ENCODE results near the gene ATP6AP2. TPM values are rescaled to one million over a fixed set of nuclear protein-coding genes. Genes with fewer than 3 reads are reported as not detected.

ATP6AP2 gene
- total RNA-seq, 1 donor from 2014 or later, result 130 TPM

DNA sequence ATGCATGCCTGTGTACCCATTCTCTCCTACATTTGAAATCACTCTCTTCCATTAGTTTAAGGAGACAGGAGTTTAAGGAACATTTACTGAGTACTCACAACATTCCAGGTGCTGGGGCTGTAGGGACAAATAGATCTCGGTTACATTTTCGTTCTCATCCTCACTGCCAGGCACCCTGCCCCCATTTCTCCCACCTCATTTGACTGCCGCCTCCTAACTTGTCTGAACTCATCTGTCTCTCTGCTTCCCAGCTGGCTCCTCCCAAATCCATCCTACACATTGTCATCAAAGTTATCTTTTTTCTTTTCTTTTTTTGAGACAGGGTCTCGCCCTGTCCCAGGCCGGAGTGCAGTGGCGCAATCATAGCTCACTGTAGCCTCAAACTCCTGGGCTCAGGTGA is 22.7 kb downstream of the ATP6AP2 start:
- Histone ChIP-seq H3K27me3 (ENCODE audit: low read depth) (no peaks in the 10 kb centered on the region), H3K9me3 (no peaks in the 10 kb centered on the region), H3K27ac (no peak overlapping the region), H3K4me1 (no peaks in the 10 kb centered on the region), H3K36me3 (peaks cover 43% of the 10 kb centered on the region), H3K4me3 (no peak overlapping the region)
- intact Hi-C loops (cut with DNase I), result no loop called here
- ATAC-seq, result no peak
- TF ChIP-seq, protein P1, sequence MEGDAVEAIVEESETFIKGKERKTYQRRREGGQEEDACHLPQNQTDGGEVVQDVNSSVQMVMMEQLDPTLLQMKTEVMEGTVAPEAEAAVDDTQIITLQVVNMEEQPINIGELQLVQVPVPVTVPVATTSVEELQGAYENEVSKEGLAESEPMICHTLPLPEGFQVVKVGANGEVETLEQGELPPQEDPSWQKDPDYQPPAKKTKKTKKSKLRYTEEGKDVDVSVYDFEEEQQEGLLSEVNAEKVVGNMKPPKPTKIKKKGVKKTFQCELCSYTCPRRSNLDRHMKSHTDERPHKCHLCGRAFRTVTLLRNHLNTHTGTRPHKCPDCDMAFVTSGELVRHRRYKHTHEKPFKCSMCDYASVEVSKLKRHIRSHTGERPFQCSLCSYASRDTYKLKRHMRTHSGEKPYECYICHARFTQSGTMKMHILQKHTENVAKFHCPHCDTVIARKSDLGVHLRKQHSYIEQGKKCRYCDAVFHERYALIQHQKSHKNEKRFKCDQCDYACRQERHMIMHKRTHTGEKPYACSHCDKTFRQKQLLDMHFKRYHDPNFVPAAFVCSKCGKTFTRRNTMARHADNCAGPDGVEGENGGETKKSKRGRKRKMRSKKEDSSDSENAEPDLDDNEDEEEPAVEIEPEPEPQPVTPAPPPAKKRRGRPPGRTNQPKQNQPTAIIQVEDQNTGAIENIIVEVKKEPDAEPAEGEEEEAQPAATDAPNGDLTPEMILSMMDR (IDR thresholded peaks at IDR 0.05), result no peak
- DNase-seq, result no peak

DNA sequence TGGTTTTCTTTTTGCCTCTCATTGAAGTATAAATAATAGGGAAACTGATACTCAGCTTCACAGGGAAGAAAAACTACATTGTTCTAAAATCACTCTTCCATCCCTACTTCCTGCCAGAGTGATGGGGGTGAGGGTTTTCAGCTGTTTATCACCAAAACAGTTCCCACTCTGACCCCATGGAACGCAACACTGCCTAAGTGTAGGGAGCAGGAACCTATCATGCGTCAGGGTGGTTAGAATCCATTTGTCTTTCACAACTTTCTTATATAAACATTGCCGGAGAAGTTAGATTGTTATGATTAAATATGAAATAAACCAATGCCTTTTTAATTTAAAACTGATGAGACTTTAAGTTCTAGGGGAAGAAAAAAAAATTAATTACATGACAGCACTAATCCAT is 26.6 kb downstream of the ATP6AP2 start:
- Histone ChIP-seq H3K27me3 (ENCODE audit: low read depth) (no peaks in the 10 kb centered on the region), H3K9me3 (no peaks in the 10 kb centered on the region), H3K36me3 (peaks cover 7% of the 10 kb centered on the region), H3K4me3 (no peak overlapping the region), H3K4me1 (no peaks in the 10 kb centered on the region), H3K27ac (no peak overlapping the region)
- DNase-seq (no peak), ATAC-seq (no peak)
- intact Hi-C loops (cut with DNase I), result no loop called here
- TF ChIP-seq, protein P1 (IDR thresholded peaks at IDR 0.05), result no peak

DNA sequence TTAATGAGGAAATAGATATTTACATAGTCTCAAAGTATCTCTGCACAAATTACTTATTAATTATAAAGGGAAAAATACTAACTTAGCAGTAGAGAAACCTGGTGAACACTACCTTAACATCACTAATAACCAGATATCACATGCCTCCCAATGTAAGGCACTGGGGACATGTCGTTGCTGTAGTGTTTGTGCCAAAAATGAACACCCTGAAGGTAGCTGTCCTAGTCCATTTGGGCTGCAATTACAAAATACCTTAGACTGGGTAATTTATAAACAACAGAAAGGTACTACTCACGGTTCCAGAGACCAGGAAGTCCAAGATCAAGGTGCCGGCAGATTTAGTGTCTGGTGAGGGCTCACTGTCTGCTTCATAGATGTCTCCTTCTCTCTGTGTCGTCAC is 31.7 kb downstream of the ATP6AP2 start:
- intact Hi-C loops (cut with DNase I), result no loop called here
- Histone ChIP-seq H3K9me3 (no peaks in the 10 kb centered on the region), H3K27me3 (ENCODE audit: low read depth) (no peaks in the 10 kb centered on the region), H3K4me1 (no peaks in the 10 kb centered on the region), H3K4me3 (no peak overlapping the region), H3K27ac (no peak overlapping the region), H3K36me3 (no peaks in the 10 kb centered on the region)
- TF ChIP-seq, protein P1 (IDR thresholded peaks at IDR 0.05), result no peak
- DNase-seq (no peak), ATAC-seq (no peak)

DNA sequence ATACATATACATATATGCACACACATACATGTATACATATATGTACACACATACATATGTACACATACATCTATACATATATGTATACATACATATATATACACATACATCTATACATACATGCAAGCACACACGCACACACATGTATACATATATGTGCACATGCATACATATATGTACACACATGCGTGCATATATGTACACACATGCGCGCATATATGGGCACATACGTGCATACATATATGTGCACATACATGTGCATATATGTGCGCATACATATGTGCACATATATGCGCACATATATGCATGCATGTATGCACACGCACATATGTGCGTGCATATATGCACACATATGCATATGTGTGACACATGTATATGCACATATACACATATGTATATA is 35.2 kb downstream of the ATP6AP2 start:
- intact Hi-C loops (cut with DNase I), result no loop called here
- Histone ChIP-seq H3K9me3 (no peaks in the 10 kb centered on the region), H3K36me3 (no peaks in the 10 kb centered on the region), H3K27me3 (ENCODE audit: low read depth) (no peaks in the 10 kb centered on the region), H3K4me3 (no peak overlapping the region), H3K4me1 (no peaks in the 10 kb centered on the region), H3K27ac (no peak overlapping the region)
- ATAC-seq (no peak), DNase-seq (no peak)
- TF ChIP-seq, protein P1 (IDR thresholded peaks at IDR 0.05), result no peak

DNA sequence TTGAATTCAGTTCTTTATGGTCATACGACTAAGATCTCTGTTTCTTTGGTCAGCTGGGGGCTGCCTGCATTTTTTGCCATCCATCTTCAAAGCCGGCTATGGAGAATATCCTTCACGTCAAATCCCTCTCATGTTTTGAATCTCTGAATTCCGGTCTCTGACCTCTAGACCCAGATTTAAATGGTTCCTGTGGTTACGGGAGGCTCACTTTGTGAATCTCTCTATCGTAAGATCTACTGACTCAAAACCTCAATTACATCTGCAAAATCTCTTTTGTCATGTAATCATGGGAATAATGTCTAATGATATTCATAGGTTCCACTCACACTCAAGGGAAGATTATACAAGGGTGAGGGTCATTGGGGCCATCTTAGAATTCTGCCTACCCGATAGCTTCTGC is 36.8 kb downstream of the ATP6AP2 start:
- DNase-seq, result no peak
- Histone ChIP-seq H3K9me3 (no peaks in the 10 kb centered on the region), H3K4me1 (no peaks in the 10 kb centered on the region), H3K27me3 (ENCODE audit: low read depth) (no peaks in the 10 kb centered on the region), H3K36me3 (no peaks in the 10 kb centered on the region), H3K27ac (no peak overlapping the region), H3K4me3 (no peak overlapping the region)
- TF ChIP-seq, protein P1 (IDR thresholded peaks at IDR 0.05), result no peak
- ATAC-seq, result no peak
- intact Hi-C loops (cut with DNase I), result no loop called here
